ENCODE measurements around the gene ESYT3. TPM values are rescaled to one million over a fixed set of nuclear protein-coding genes. Genes with fewer than 3 reads are reported as not detected.

Gene ESYT3
- total and polyA plus RNA-seq, 2 donors = 0.09 to 0.27 TPM

GRCh38 chr3:138461896-138462295, 27.5 kb downstream of the ESYT3 start:
- no peak for DNase-seq (ENCODE audit: low read depth in 6 of 9, low spot score in 9 of 9)
- no peaks in the 10 kb centered on the region for H3K4me1 ChIP-seq (ENCODE audit: control insufficient read depth in 2 of 2, insufficient read depth in 2 of 2, low read length in 2 of 2)
- no peaks in the 10 kb centered on the region for H3K27me3 ChIP-seq (ENCODE audit: control insufficient read depth in 2 of 2, insufficient read depth in 1 of 2, low read length in 1 of 2)
- WGBS = 97% methylated on average over 4 of the region's 4 CpGs
- H3K27ac ChIP-seq (ENCODE audit: low read depth in 1 of 2, low read length in 1 of 2) = no peak overlapping the region
- no peaks in the 10 kb centered on the region for H3K9me3 ChIP-seq (ENCODE audit: control insufficient read depth in 2 of 2, insufficient read depth in 1 of 2, low read length in 1 of 2)
- H3K4me3 ChIP-seq (ENCODE audit: low read length in 2 of 2) = no peak overlapping the region
- H3K36me3 ChIP-seq (ENCODE audit: control insufficient read depth in 2 of 2, insufficient read depth in 2 of 2, low read length in 1 of 2) = no peaks in the 10 kb centered on the region

- DNase-seq (ENCODE audit: low read depth in 6 of 9, low spot score in 9 of 9) = no peak
- Histone ChIP-seq H3K36me3 (ENCODE audit: control insufficient read depth in 2 of 2, insufficient read depth in 2 of 2, low read length in 1 of 2) (no peaks in the 10 kb centered on the region), H3K4me1 (ENCODE audit: control insufficient read depth in 2 of 2, insufficient read depth in 2 of 2, low read length in 2 of 2) (no peaks in the 10 kb centered on the region), H3K27ac (ENCODE audit: low read depth in 1 of 2, low read length in 1 of 2) (no peak overlapping the region), H3K27me3 (ENCODE audit: control insufficient read depth in 2 of 2, insufficient read depth in 1 of 2, low read length in 1 of 2) (no peaks in the 10 kb centered on the region), H3K4me3 (ENCODE audit: low read length in 2 of 2) (no peak overlapping the region), H3K9me3 (ENCODE audit: control insufficient read depth in 2 of 2, insufficient read depth in 1 of 2, low read length in 1 of 2) (no peaks in the 10 kb centered on the region)
- WGBS = 83% methylated on average over 6 of the region's 6 CpGs
Observed at GRCh38 chr3:138463724-138464490, 29.5 kb downstream of the ESYT3 start.

- 86% methylated on average over 2 of the region's 2 CpGs for WGBS
- H3K4me1 ChIP-seq (ENCODE audit: control insufficient read depth in 2 of 2, insufficient read depth in 2 of 2, low read length in 2 of 2) = no peaks in the 10 kb centered on the region
- DNase-seq (ENCODE audit: low read depth in 6 of 9, low spot score in 9 of 9) = no peak
- no peak overlapping the region for H3K4me3 ChIP-seq (ENCODE audit: low read length in 2 of 2)
- H3K27ac ChIP-seq (ENCODE audit: low read depth in 1 of 2, low read length in 1 of 2) = no peak overlapping the region
- H3K27me3 ChIP-seq (ENCODE audit: control insufficient read depth in 2 of 2, insufficient read depth in 1 of 2, low read length in 1 of 2) = no peaks in the 10 kb centered on the region
- H3K9me3 ChIP-seq (ENCODE audit: control insufficient read depth in 2 of 2, insufficient read depth in 1 of 2, low read length in 1 of 2) = no peaks in the 10 kb centered on the region
- no peaks in the 10 kb centered on the region for H3K36me3 ChIP-seq (ENCODE audit: control insufficient read depth in 2 of 2, insufficient read depth in 2 of 2, low read length in 1 of 2)
Observed at GRCh38 chr3:138464491-138464860, 30.1 kb downstream of the ESYT3 start.

- WGBS = 98% methylated on average over 3 of the region's 3 CpGs
- DNase-seq (ENCODE audit: low read depth in 6 of 9, low spot score in 9 of 9) = no peak
- Histone ChIP-seq H3K9me3 (ENCODE audit: control insufficient read depth in 2 of 2, insufficient read depth in 1 of 2, low read length in 1 of 2) (no peaks in the 10 kb centered on the region), H3K4me1 (ENCODE audit: control insufficient read depth in 2 of 2, insufficient read depth in 2 of 2, low read length in 2 of 2) (no peaks in the 10 kb centered on the region), H3K4me3 (ENCODE audit: low read length in 2 of 2) (no peak overlapping the region), H3K36me3 (ENCODE audit: control insufficient read depth in 2 of 2, insufficient read depth in 2 of 2, low read length in 1 of 2) (no peaks in the 10 kb centered on the region), H3K27me3 (ENCODE audit: control insufficient read depth in 2 of 2, insufficient read depth in 1 of 2, low read length in 1 of 2) (no peaks in the 10 kb centered on the region), H3K27ac (ENCODE audit: low read depth in 1 of 2, low read length in 1 of 2) (no peak overlapping the region)
Observed at GRCh38 chr3:138465451-138465850, 31.0 kb downstream of the ESYT3 start.

GRCh38 chr3:138465925-138466324, 31.5 kb downstream of the ESYT3 start:
- H3K9me3 ChIP-seq (ENCODE audit: control insufficient read depth in 2 of 2, insufficient read depth in 1 of 2, low read length in 1 of 2) = no peaks in the 10 kb centered on the region
- H3K36me3 ChIP-seq (ENCODE audit: control insufficient read depth in 2 of 2, insufficient read depth in 2 of 2, low read length in 1 of 2) = no peaks in the 10 kb centered on the region
- no peaks in the 10 kb centered on the region for H3K27me3 ChIP-seq (ENCODE audit: control insufficient read depth in 2 of 2, insufficient read depth in 1 of 2, low read length in 1 of 2)
- H3K4me1 ChIP-seq (ENCODE audit: control insufficient read depth in 2 of 2, insufficient read depth in 2 of 2, low read length in 2 of 2) = no peaks in the 10 kb centered on the region
- DNase-seq (ENCODE audit: low read depth in 6 of 9, low spot score in 9 of 9) = no peak
- no peak overlapping the region for H3K27ac ChIP-seq (ENCODE audit: low read depth in 1 of 2, low read length in 1 of 2)
- H3K4me3 ChIP-seq (ENCODE audit: low read length in 2 of 2) = no peak overlapping the region
- WGBS = 94% methylated on average over 2 of the region's 2 CpGs

- Histone ChIP-seq H3K27ac (ENCODE audit: low read depth in 1 of 2, low read length in 1 of 2) (no peak overlapping the region), H3K4me3 (ENCODE audit: low read length in 2 of 2) (no peak overlapping the region), H3K36me3 (ENCODE audit: control insufficient read depth in 2 of 2, insufficient read depth in 2 of 2, low read length in 1 of 2) (no peaks in the 10 kb centered on the region), H3K9me3 (ENCODE audit: control insufficient read depth in 2 of 2, insufficient read depth in 1 of 2, low read length in 1 of 2) (no peaks in the 10 kb centered on the region), H3K4me1 (ENCODE audit: control insufficient read depth in 2 of 2, insufficient read depth in 2 of 2, low read length in 2 of 2) (no peaks in the 10 kb centered on the region), H3K27me3 (ENCODE audit: control insufficient read depth in 2 of 2, insufficient read depth in 1 of 2, low read length in 1 of 2) (no peaks in the 10 kb centered on the region)
- 96% methylated on average over 5 of the region's 5 CpGs for WGBS
- DNase-seq (ENCODE audit: low read depth in 6 of 9, low spot score in 9 of 9) = no peak
Observed at GRCh38 chr3:138467931-138468330, 33.5 kb downstream of the ESYT3 start.

- H3K9me3 ChIP-seq (ENCODE audit: control insufficient read depth in 2 of 2, insufficient read depth in 1 of 2, low read length in 1 of 2) = no peaks in the 10 kb centered on the region
- 88% methylated on average over 6 of the region's 6 CpGs for WGBS
- no peak overlapping the region for H3K27ac ChIP-seq (ENCODE audit: low read depth in 1 of 2, low read length in 1 of 2)
Observed at GRCh38 chr3:138468451-138468850, 34.0 kb downstream of the ESYT3 start.

GRCh38 chr3:138468886-138469285, 34.5 kb downstream of the ESYT3 start:
- H3K36me3 ChIP-seq (ENCODE audit: control insufficient read depth in 2 of 2, insufficient read depth in 2 of 2, low read length in 1 of 2) = no peaks in the 10 kb centered on the region

More at GRCh38 chr3:138468451-138468850, 34.0 kb downstream of the ESYT3 start:
- H3K36me3 ChIP-seq (ENCODE audit: control insufficient read depth in 2 of 2, insufficient read depth in 2 of 2, low read length in 1 of 2) = no peaks in the 10 kb centered on the region
- DNase-seq (ENCODE audit: low read depth in 6 of 9, low spot score in 9 of 9) = no peak
- no peak overlapping the region for H3K4me3 ChIP-seq (ENCODE audit: low read length in 2 of 2)
- H3K4me1 ChIP-seq (ENCODE audit: control insufficient read depth in 2 of 2, insufficient read depth in 2 of 2, low read length in 2 of 2) = no peaks in the 10 kb centered on the region
- H3K27me3 ChIP-seq (ENCODE audit: control insufficient read depth in 2 of 2, insufficient read depth in 1 of 2, low read length in 1 of 2) = no peaks in the 10 kb centered on the region

GRCh38 chr3:138469874-138470273, 35.5 kb downstream of the ESYT3 start:
- Histone ChIP-seq H3K9me3 (ENCODE audit: control insufficient read depth in 2 of 2, insufficient read depth in 1 of 2, low read length in 1 of 2) (no peaks in the 10 kb centered on the region), H3K4me1 (ENCODE audit: control insufficient read depth in 2 of 2, insufficient read depth in 2 of 2, low read length in 2 of 2) (no peaks in the 10 kb centered on the region), H3K36me3 (ENCODE audit: control insufficient read depth in 2 of 2, insufficient read depth in 2 of 2, low read length in 1 of 2) (no peaks in the 10 kb centered on the region), H3K27me3 (ENCODE audit: control insufficient read depth in 2 of 2, insufficient read depth in 1 of 2, low read length in 1 of 2) (no peaks in the 10 kb centered on the region), H3K27ac (ENCODE audit: low read depth in 1 of 2, low read length in 1 of 2) (no peak overlapping the region), H3K4me3 (ENCODE audit: low read length in 2 of 2) (no peak overlapping the region)
- WGBS = 96% methylated on average over 6 of the region's 6 CpGs
- DNase-seq (ENCODE audit: low read depth in 6 of 9, low spot score in 9 of 9) = no peak

More at GRCh38 chr3:138468886-138469285, 34.5 kb downstream of the ESYT3 start:
- Histone ChIP-seq H3K27me3 (ENCODE audit: control insufficient read depth in 2 of 2, insufficient read depth in 1 of 2, low read length in 1 of 2) (no peaks in the 10 kb centered on the region), H3K4me1 (ENCODE audit: control insufficient read depth in 2 of 2, insufficient read depth in 2 of 2, low read length in 2 of 2) (no peaks in the 10 kb centered on the region), H3K9me3 (ENCODE audit: control insufficient read depth in 2 of 2, insufficient read depth in 1 of 2, low read length in 1 of 2) (no peaks in the 10 kb centered on the region), H3K27ac (ENCODE audit: low read depth in 1 of 2, low read length in 1 of 2) (no peak overlapping the region), H3K4me3 (ENCODE audit: low read length in 2 of 2) (no peak overlapping the region)
- 95% methylated on average over 2 of the region's 2 CpGs for WGBS
- no peak for DNase-seq (ENCODE audit: low read depth in 6 of 9, low spot score in 9 of 9)
